Mucosa of rectum (tissue), 2 donors: ENCODE results near the gene YY1.

ENCODE experiments used
- H3K27ac ChIP-seq, 2 donors: one replicate each; pipeline ENCODE4 v1.7.0; 2013; ENCODE audit warnings: inconsistent platforms in 2 of 2, low read depth in 2 of 2, low read length in 2 of 2
- H3K27me3 ChIP-seq, 2 donors: one replicate each; pipeline ENCODE4 v1.7.0; 2013; ENCODE audit warnings: low read length in 2 of 2; ENCODE audit not compliant: control insufficient read depth in 2 of 2, insufficient read depth in 2 of 2
- H3K36me3 ChIP-seq, 2 donors: one replicate each; pipeline ENCODE4 v1.7.0; 2013; ENCODE audit warnings: low read length in 2 of 2; ENCODE audit not compliant: control insufficient read depth in 2 of 2, insufficient read depth in 2 of 2
- H3K4me1 ChIP-seq, 2 donors: one replicate each; pipeline ENCODE4 v1.7.0; 2013; ENCODE audit warnings: low read length in 2 of 2, mild to moderate bottlenecking in 1 of 2; ENCODE audit not compliant: control insufficient read depth in 2 of 2, insufficient read depth in 2 of 2
- H3K4me3 ChIP-seq, 2 donors: one replicate each; pipeline ENCODE4 v1.7.0; 2013; ENCODE audit warnings: low read length in 2 of 2
- H3K9ac ChIP-seq, 2 donors: one replicate each; pipeline ENCODE4 v1.7.0; 2013; ENCODE audit warnings: low read length in 2 of 2, low read depth in 1 of 2, mild to moderate bottlenecking in 1 of 2
- H3K9me3 ChIP-seq, 2 donors: one replicate each; pipeline ENCODE4 v1.7.0; 2013; ENCODE audit warnings: low read length in 2 of 2; ENCODE audit not compliant: control insufficient read depth in 2 of 2
- donor health status: healthy.
- donor health status: Normal muscosa, but diverticular disease.

The YY1 gene

DNA sequence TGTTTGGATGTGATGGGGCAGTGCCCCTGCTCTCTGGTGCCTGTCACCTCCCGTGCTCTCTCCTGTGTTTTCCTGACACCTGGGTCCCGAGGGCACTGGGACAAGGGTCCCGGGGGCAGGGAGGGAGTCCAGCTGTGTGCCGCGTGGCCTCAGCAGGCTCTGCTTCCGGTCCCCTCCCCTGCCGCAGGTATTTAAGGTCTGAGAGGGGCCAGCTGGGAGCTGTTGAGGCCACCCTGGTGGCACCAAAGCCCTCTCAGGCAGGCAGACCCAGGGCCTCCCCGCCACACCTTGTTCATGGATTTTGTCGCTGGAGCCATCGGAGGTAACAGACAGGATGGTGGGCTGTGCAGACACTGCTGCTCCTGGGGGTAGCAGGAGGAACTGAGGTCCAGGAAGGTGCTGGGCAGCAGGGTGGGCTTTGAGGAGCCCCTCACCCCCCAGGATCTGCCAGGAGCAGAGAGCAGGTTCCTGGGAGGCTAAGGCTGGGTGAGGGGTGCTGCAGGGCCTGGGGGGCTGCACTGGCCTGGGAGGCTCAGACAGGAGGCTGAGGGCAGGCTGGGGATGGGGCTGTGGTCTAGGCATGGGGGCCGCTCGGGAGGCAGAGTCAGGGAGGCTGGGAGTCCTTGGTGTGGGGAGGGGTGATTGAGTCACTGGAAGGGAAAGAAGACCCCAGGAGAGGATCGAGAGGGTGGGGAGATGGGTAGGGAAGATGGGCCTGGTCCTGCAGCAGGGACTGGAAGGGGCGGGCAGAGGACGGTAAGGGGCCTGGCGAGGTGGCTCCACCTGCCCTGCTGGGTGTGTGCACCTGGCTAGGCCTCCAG, 84.4 kb downstream of the YY1 start, which contains the start of gene SLC25A47:
TSS of gene SLC25A47 (plus strand) at position 219 of the 821 bp plus-strand sequence. CDS start at position 295, 76 bp downstream.
- H3K27me3 ChIP-seq = no peaks in the 10 kb centered on the region
- no peaks in the 10 kb centered on the region for H3K36me3 ChIP-seq

GRCh38 chr14:100323942-100324307, 85.0 kb downstream of the YY1 start:
- H3K36me3 ChIP-seq = no peaks in the 10 kb centered on the region
- no peaks in the 10 kb centered on the region for H3K9me3 ChIP-seq
- no peak overlapping the region for H3K27ac ChIP-seq
- H3K27me3 ChIP-seq = no peaks in the 10 kb centered on the region
- H3K4me3 ChIP-seq = no peak overlapping the region
- peaks cover 3 to 6% of the 10 kb centered on the region in 2 donors for H3K4me1 ChIP-seq
- H3K9ac ChIP-seq = no peak overlapping the region

More for the DNA sequence above, 84.4 kb downstream of the YY1 start, which contains the start of gene SLC25A47:
- Histone ChIP-seq H3K9me3 (no peaks in the 10 kb centered on the region), H3K27ac (no peak within 1 kb of the TSS), H3K4me1 (peaks cover 1 to 2% of the 10 kb centered on the region in 2 donors), H3K9ac (no peak within 1 kb of the TSS), H3K4me3 (no peak within 1 kb of the TSS)

DNA sequence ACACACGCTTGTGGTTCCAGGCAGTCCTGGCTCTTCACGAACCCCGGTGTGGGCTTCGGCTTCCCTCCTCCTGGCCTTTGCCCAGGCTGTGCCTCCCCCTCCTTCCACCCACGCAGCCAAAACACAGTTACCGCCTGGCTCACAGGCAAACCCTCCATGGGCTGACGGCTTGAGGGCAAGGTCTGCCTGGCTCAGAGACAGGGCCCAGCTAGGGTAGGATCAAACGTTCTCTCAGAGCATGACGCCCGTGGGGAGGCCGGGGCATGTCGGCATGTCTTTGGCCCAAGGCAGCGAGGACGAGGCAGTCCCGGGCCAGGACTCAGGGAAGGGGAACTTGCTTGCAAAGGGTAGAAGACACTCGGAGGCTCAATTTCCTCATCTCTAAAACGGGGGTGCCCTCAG, 86.3 kb downstream of the YY1 start:
- Histone ChIP-seq H3K27ac (no peak overlapping the region), H3K9ac (no peak overlapping the region), H3K4me1 (peaks cover 5 to 9% of the 10 kb centered on the region in 2 donors), H3K36me3 (no peaks in the 10 kb centered on the region), H3K27me3 (no peaks in the 10 kb centered on the region), H3K4me3 (no peak overlapping the region), H3K9me3 (no peaks in the 10 kb centered on the region)

GRCh38 chr14:100325958-100326357, 87.0 kb downstream of the YY1 start:
- H3K4me1 ChIP-seq = peaks cover 5 to 9% of the 10 kb centered on the region in 2 donors
- H3K27me3 ChIP-seq = no peaks in the 10 kb centered on the region
- no peak overlapping the region for H3K9ac ChIP-seq
- H3K27ac ChIP-seq = no peak overlapping the region
- H3K4me3 ChIP-seq = no peak overlapping the region
- no peaks in the 10 kb centered on the region for H3K36me3 ChIP-seq
- no peaks in the 10 kb centered on the region for H3K9me3 ChIP-seq

DNA sequence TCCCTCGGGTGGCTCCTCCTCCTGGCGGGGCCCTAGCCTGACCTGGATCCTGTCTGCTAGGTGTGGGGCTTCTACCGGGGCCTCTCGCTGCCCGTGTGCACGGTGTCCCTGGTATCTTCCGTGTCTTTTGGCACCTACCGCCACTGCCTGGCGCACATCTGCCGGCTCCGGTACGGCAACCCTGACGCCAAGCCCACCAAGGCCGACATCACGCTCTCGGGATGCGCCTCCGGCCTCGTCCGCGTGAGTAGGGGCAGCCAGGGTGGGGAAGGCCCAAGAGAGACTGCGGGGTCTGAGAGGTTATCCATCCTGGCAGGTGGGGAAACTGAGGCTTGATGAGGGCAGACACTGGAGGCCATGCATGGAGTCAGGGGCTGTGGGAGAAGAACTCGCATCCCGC, 88.2 kb downstream of the YY1 start:
- Histone ChIP-seq H3K4me3 (no peak overlapping the region), H3K36me3 (no peaks in the 10 kb centered on the region), H3K4me1 (peaks cover 5 to 9% of the 10 kb centered on the region in 2 donors), H3K27me3 (no peaks in the 10 kb centered on the region), H3K9ac (no peak overlapping the region), H3K9me3 (no peaks in the 10 kb centered on the region), H3K27ac (no peak overlapping the region)

GRCh38 chr14:100328495-100329163, 89.7 kb downstream of the YY1 start:
- Histone ChIP-seq H3K36me3 (peaks cover 0 to 4% of the 10 kb centered on the region in 2 donors), H3K27ac (peak overlapping the region; percentile 23 to 73), H3K4me3 (peak overlapping the region; percentile 44 to 69), H3K27me3 (no peaks in the 10 kb centered on the region), H3K9ac (peak overlapping the region; percentile 58 to 75), H3K9me3 (no peaks in the 10 kb centered on the region), H3K4me1 (peaks cover 5 to 9% of the 10 kb centered on the region in 2 donors)

- H3K9ac ChIP-seq = peak overlapping the region; percentile 24 to 75
These were observed 90.5 kb downstream of the YY1 start for GRCh38 chr14:100329233-100330006.

GRCh38 chr14:100330007-100330344, 91.0 kb downstream of the YY1 start:
- Histone ChIP-seq H3K4me3 (no peak overlapping the region), H3K9me3 (no peaks in the 10 kb centered on the region), H3K36me3 (peaks cover 0 to 16% of the 10 kb centered on the region in 2 donors), H3K27ac (no peak overlapping the region), H3K9ac (no peak overlapping the region), H3K4me1 (peaks cover 5 to 9% of the 10 kb centered on the region in 2 donors), H3K27me3 (no peaks in the 10 kb centered on the region)

More at GRCh38 chr14:100329233-100330006, 90.5 kb downstream of the YY1 start:
- H3K36me3 ChIP-seq = peaks cover 0 to 10% of the 10 kb centered on the region in 2 donors
- no peaks in the 10 kb centered on the region for H3K9me3 ChIP-seq
- H3K27ac ChIP-seq = peak overlapping the region; percentile 23 to 73
- peaks cover 5 to 9% of the 10 kb centered on the region in 2 donors for H3K4me1 ChIP-seq
- no peaks in the 10 kb centered on the region for H3K27me3 ChIP-seq
- H3K4me3 ChIP-seq = peak overlapping the region in 1 of 2 donors; percentile 69

DNA sequence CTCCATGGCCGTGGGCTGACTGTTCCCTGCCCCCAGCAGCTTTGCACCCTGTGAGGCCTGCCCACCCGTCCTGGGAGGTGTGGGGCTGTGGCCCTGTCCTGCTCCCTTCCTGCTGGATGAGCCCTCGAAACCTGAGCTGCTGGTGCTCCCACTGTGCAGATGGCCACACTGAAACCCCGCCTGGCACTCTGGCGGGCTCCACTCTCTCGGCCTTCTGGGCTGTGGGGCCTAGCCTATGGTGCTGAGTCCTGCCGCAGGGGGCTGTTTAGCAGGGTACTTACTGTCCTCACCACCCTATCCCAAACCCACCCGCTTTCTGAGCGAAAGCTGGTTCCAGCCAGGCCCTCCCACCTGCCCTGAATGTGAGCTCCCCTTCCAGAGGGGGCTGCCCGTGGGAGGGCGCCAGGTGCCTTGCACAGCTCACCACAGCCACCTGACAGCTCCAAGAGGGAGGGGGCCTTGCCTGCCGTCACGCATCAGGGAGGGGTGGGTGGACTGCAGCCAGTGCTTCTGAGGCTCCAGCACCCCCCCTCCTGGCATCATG, 91.5 kb downstream of the YY1 start:
- no peaks in the 10 kb centered on the region for H3K9me3 ChIP-seq
- H3K4me3 ChIP-seq = no peak overlapping the region
- H3K36me3 ChIP-seq = peaks cover 0 to 17% of the 10 kb centered on the region in 2 donors
- no peak overlapping the region for H3K27ac ChIP-seq
- H3K9ac ChIP-seq = no peak overlapping the region
- H3K4me1 ChIP-seq = peaks cover 5 to 9% of the 10 kb centered on the region in 2 donors
- H3K27me3 ChIP-seq = no peaks in the 10 kb centered on the region
